KMS-11 (cell line): Measurements from ENCODE around the gene RIT1.

ENCODE experiments used
- H2AFZ ChIP-seq: fragments of 200-600 bp; sonication (generic); 2 replicates; pipeline ENCODE4 v1.6.1; 2016; ENCODE audit warnings: antibody characterized with exemption, mixed run types, low read depth
- H3K27ac ChIP-seq: fragments of 200-600 bp; sonication (generic); 2 replicates; pipeline ENCODE4 v1.6.1; 2016; ENCODE audit warnings: mild to moderate bottlenecking, mixed run types
- H3K27me3 ChIP-seq: fragments of 200-600 bp; sonication (generic); 2 replicates; pipeline ENCODE4 v1.6.1; 2017; ENCODE audit warnings: mild to moderate bottlenecking, low read depth, mixed run types, moderate library complexity; ENCODE audit not compliant: insufficient read depth
- H3K36me3 ChIP-seq: fragments of 200-600 bp; sonication (generic); 2 replicates; pipeline ENCODE4 v1.6.1; 2017; ENCODE audit warnings: mild to moderate bottlenecking, mixed run types; ENCODE audit not compliant: insufficient read depth
- H3K4me1 ChIP-seq: fragments of 200-600 bp; sonication (generic); 2 replicates; pipeline ENCODE4 v1.6.1; 2016; ENCODE audit warnings: mild to moderate bottlenecking, low read depth, mixed run types; ENCODE audit not compliant: poor library complexity, severe bottlenecking
- H3K4me2 ChIP-seq: fragments of 200-600 bp; sonication (generic); 2 replicates; pipeline ENCODE4 v1.7.0; 2016; ENCODE audit warnings: mild to moderate bottlenecking, mixed run types
- H3K4me3 ChIP-seq: fragments of 200-600 bp; sonication (generic); IDR thresholded peaks from 2 replicates; pipeline ENCODE4 v1.6.1; 2017; ENCODE audit warnings: low read depth, low read length, mixed read lengths; ENCODE audit not compliant: insufficient read depth
- H3K79me2 ChIP-seq: fragments of 200-600 bp; sonication (generic); 2 replicates; pipeline ENCODE4 v1.6.1; 2016; ENCODE audit warnings: low read depth, mixed run types; ENCODE audit not compliant: insufficient read depth
- H3K9ac ChIP-seq: fragments of 200-600 bp; sonication (generic); 2 replicates; pipeline ENCODE4 v1.6.1; 2016; ENCODE audit warnings: mild to moderate bottlenecking, mixed run types
- H4K20me1 ChIP-seq: fragments of 200-600 bp; sonication (generic); 2 replicates; pipeline ENCODE4 v1.6.1; 2016; ENCODE audit warnings: mild to moderate bottlenecking, mixed run types; ENCODE audit not compliant: insufficient read depth
- TF ChIP-seq, protein P1 (sequence below): fragments of 200-600 bp; sonication (generic); conservative IDR thresholded peaks from 2 replicates; pipeline ENCODE4 v1.6.1; 2017; ENCODE audit warnings: low read depth, mild to moderate bottlenecking, antibody characterized with exemption, low read length, moderate library complexity, mixed read lengths

RIT1 gene

GRCh38 chr1:155920717-155921116 is 9.6 kb upstream of the RIT1 start:
- H3K79me2 ChIP-seq, result peaks cover 17% of the 10 kb centered on the region; the same call in 1 of the 2 replicates
- TF ChIP-seq, protein P1, sequence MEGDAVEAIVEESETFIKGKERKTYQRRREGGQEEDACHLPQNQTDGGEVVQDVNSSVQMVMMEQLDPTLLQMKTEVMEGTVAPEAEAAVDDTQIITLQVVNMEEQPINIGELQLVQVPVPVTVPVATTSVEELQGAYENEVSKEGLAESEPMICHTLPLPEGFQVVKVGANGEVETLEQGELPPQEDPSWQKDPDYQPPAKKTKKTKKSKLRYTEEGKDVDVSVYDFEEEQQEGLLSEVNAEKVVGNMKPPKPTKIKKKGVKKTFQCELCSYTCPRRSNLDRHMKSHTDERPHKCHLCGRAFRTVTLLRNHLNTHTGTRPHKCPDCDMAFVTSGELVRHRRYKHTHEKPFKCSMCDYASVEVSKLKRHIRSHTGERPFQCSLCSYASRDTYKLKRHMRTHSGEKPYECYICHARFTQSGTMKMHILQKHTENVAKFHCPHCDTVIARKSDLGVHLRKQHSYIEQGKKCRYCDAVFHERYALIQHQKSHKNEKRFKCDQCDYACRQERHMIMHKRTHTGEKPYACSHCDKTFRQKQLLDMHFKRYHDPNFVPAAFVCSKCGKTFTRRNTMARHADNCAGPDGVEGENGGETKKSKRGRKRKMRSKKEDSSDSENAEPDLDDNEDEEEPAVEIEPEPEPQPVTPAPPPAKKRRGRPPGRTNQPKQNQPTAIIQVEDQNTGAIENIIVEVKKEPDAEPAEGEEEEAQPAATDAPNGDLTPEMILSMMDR, result no peak
- no peak overlapping the region for H3K4me2 ChIP-seq
- H3K27me3 ChIP-seq, result no peaks in the 10 kb centered on the region
- no peak overlapping the region for H3K9ac ChIP-seq
- H3K27ac ChIP-seq, result no peak overlapping the region
- H3K36me3 ChIP-seq, result peaks cover 77% of the 10 kb centered on the region; the same call in 1 of the 2 replicates
- no peak overlapping the region for H3K4me3 ChIP-seq
- no peak overlapping the region for H2AFZ ChIP-seq
- no peaks in the 10 kb centered on the region for H3K4me1 ChIP-seq
- no peaks in the 10 kb centered on the region for H4K20me1 ChIP-seq

- peaks cover 13% of the 10 kb centered on the region; the same call in 1 of the 2 replicates for H3K79me2 ChIP-seq
- H3K27me3 ChIP-seq, result no peaks in the 10 kb centered on the region
- TF ChIP-seq, protein P1, result no peak
- no peak overlapping the region for H3K27ac ChIP-seq
- no peaks in the 10 kb centered on the region for H3K4me1 ChIP-seq
- H3K9ac ChIP-seq, result no peak overlapping the region
- H3K4me2 ChIP-seq, result no peak overlapping the region
- H4K20me1 ChIP-seq, result no peaks in the 10 kb centered on the region
- H3K36me3 ChIP-seq, result peaks cover 78% of the 10 kb centered on the region; the same call in 1 of the 2 replicates
- no peak overlapping the region for H2AFZ ChIP-seq
- no peak overlapping the region for H3K4me3 ChIP-seq
Observed at GRCh38 chr1:155919801-155920200, 8.7 kb upstream of the RIT1 start.

DNA sequence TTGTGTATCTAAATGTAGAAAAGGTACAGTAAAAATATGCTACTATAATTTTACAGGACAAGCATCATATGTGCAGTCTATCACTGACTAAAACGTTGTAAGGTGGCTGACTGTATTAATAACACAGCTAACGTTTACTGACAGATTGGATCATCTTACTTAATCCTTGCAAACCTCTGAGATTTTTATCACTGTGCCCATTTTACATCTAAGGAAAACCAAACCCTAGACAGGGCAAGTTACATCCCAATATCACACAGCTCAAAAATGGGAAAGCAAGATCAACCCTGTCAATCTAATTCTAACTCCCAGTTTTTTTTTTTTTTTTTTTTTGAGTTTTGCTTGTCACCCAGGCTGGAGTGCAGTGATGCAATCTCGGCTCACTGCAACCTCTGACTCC is 7.5 kb upstream of the RIT1 start:
- Histone ChIP-seq H4K20me1 (no peaks in the 10 kb centered on the region), H3K79me2 (peaks cover 10% of the 10 kb centered on the region; the same call in 1 of the 2 replicates)

GRCh38 chr1:155913969-155914757 is 3.0 kb upstream of the RIT1 start:
- H3K4me2 ChIP-seq, result no peak overlapping the region
- H3K36me3 ChIP-seq, result peaks cover 49% of the 10 kb centered on the region; the same call in 1 of the 2 replicates
- H3K4me3 ChIP-seq, result no peak overlapping the region
- TF ChIP-seq, protein P1, result no peak
- H3K27ac ChIP-seq, result no peak overlapping the region
- no peak overlapping the region for H2AFZ ChIP-seq
- H3K9ac ChIP-seq, result no peak overlapping the region
- peaks cover 28% of the 10 kb centered on the region for H3K4me1 ChIP-seq
- H3K27me3 ChIP-seq, result no peaks in the 10 kb centered on the region
- no peaks in the 10 kb centered on the region for H4K20me1 ChIP-seq
- H3K79me2 ChIP-seq, result peaks cover 7% of the 10 kb centered on the region; the same call in 1 of the 2 replicates

More for the DNA sequence above, 7.5 kb upstream of the RIT1 start:
- H2AFZ ChIP-seq, result no peak overlapping the region
- no peak overlapping the region for H3K27ac ChIP-seq
- H3K4me1 ChIP-seq, result no peaks in the 10 kb centered on the region
- TF ChIP-seq, protein P1, result no peak
- H3K27me3 ChIP-seq, result no peaks in the 10 kb centered on the region
- H3K36me3 ChIP-seq, result peaks cover 78% of the 10 kb centered on the region; the same call in 1 of the 2 replicates
- H3K4me3 ChIP-seq, result no peak overlapping the region
- no peak overlapping the region for H3K9ac ChIP-seq
- H3K4me2 ChIP-seq, result no peak overlapping the region
